Measurements from ENCODE around the gene TMEM79. TPM values are rescaled to one million over a fixed set of nuclear protein-coding genes. Genes with fewer than 3 reads are reported as not detected.

TMEM79 gene
- total and polyA plus RNA-seq, 2 of the 4 experiments (the other 2 are of a cell fraction): 0.54 to 3.3 TPM

GRCh38 chr1:156259805-156260204 is 24.3 kb upstream of the TMEM79 start:
- Histone ChIP-seq H3K4me2 (ENCODE audit: low read depth, low read length) (no peak overlapping the region), H4K20me1 (ENCODE audit: insufficient read depth, low read length) (peaks cover 24% of the 10 kb centered on the region), H3K36me3 (ENCODE audit: control insufficient read depth, insufficient read depth, low read length) (peaks cover 70% of the 10 kb centered on the region), H3K18ac (ENCODE audit: low read depth, low read length) (no peak overlapping the region), H3K23ac (ENCODE audit: low read depth, low read length) (no peak overlapping the region), H4K8ac (ENCODE audit: low read depth in 2 of 2, low read length in 2 of 2) (no peak overlapping the region), H3K9me3 (ENCODE audit: control insufficient read depth, insufficient read depth, low read length) (no peaks in the 10 kb centered on the region), H2BK120ac (ENCODE audit: low read depth, low read length) (no peak overlapping the region), H3K9me1 (ENCODE audit: insufficient read depth, low read length) (peaks cover 9% of the 10 kb centered on the region; the same call in 1 of the 2 replicates), H3K4me3 (ENCODE audit: insufficient read depth, low read depth, low read length) (no peak overlapping the region), H4K91ac (ENCODE audit: insufficient read depth, low read depth, low read length) (no peak overlapping the region), H2BK15ac (ENCODE audit: low read depth, low read length) (no peak overlapping the region), H3K27ac (ENCODE audit: insufficient read depth, low read length) (no peak overlapping the region), H2AK5ac (ENCODE audit: low read depth, low read length) (no peak overlapping the region), H2BK20ac (ENCODE audit: low read depth, low read length) (no peak overlapping the region), H3K9ac (ENCODE audit: low read depth, low read length) (no peak overlapping the region), H2BK5ac (ENCODE audit: low read depth, low read length, poor library complexity, severe bottlenecking) (no peak overlapping the region), H3K56ac (ENCODE audit: extremely low read depth, insufficient read depth, low read length) (no peak overlapping the region), H2AK9ac (replicated peaks; ENCODE audit: low read depth, low read length, poor library complexity) (no peak overlapping the region), H3K79me1 (ENCODE audit: low read depth in 1 of 2, low read length in 2 of 2) (peaks cover 14 to 31% of the 10 kb centered on the region in 2 experiments), H3K4me1 (ENCODE audit: control insufficient read depth, insufficient read depth, low read length) (peaks cover 9% of the 10 kb centered on the region), H3K27me3 (ENCODE audit: control insufficient read depth, insufficient read depth, low read length) (no peaks in the 10 kb centered on the region), H2AFZ (replicated peaks; ENCODE audit: low read length, poor library complexity) (no peak overlapping the region), H3K14ac (replicated peaks; ENCODE audit: low read depth, low read length) (no peak overlapping the region), H4K5ac (ENCODE audit: low read depth, low read length) (no peak overlapping the region), H3K4ac (ENCODE audit: low read depth, low read length) (no peak overlapping the region)
- dilution Hi-C loops (cut with HindIII; ENCODE audit: low sequenced_read_pairs, unreplicated experiment): no loop called here
- ChIA-PET POLR2A (ENCODE audit: unreplicated experiment) (interaction anchor here (0.5 kb wide), 1 partner anchor 252 kb away, joined by 6 read pairs; no protein-coding TSS in a partner anchor), CTCF (interaction anchor here (1.1 kb wide), 1 partner anchor 26 kb away, joined by 6 read pairs; no protein-coding TSS in a partner anchor)
- no TSS peak for BruUV-seq (replicated peaks)
- intact Hi-C loops (cut with micrococcal nuclease): no loop called here
- ATAC-seq (ENCODE audit: low read depth) (no peak), DNase-seq (no peak)
- in situ Hi-C loops (cut with MboI; ENCODE audit: low sequenced_read_pairs): no loop called here
- no peak for TF ChIP-seq CEBPB (IDR thresholded peaks at IDR 0.05; ENCODE audit: low read depth, low read length)
- no peak for TF ChIP-seq FOS (IDR thresholded peaks at IDR 0.05; ENCODE audit: low read depth, low read length)
- no peak for TF ChIP-seq MXI1 (IDR thresholded peaks at IDR 0.05; ENCODE audit: borderline replicate concordance, low read depth, low read length)
- no peak for TF ChIP-seq MAZ (IDR thresholded peaks at IDR 0.05; ENCODE audit: borderline replicate concordance, low read depth, low read length)
- no peak for TF ChIP-seq RCOR1 (IDR thresholded peaks at IDR 0.05; ENCODE audit: insufficient replicate concordance, low read length)
- TF ChIP-seq CTCF (conservative IDR thresholded peaks at IDR 0.05; ENCODE audit: low read depth, low read length): no peak
- no peak for TF ChIP-seq POLR2A (IDR thresholded peaks at IDR 0.05; ENCODE audit: low read depth, low read length)
- TF ChIP-seq RAD21 (IDR thresholded peaks at IDR 0.05; ENCODE audit: low read length): no peak
- no peak for TF ChIP-seq CHD1 (IDR thresholded peaks at IDR 0.05; ENCODE audit: low read depth, low read length)
- no peak for TF ChIP-seq USF2 (IDR thresholded peaks at IDR 0.05; ENCODE audit: low read depth, low read length)
- no peak for TF ChIP-seq SMC3 (IDR thresholded peaks at IDR 0.05; ENCODE audit: low read depth, low read length)
- no peak for TF ChIP-seq MAFK (IDR thresholded peaks at IDR 0.05; ENCODE audit: low read depth, low read length)
- no peak for TF ChIP-seq BHLHE40 (IDR thresholded peaks at IDR 0.05; ENCODE audit: low read depth, low read length)
- no peak for TF ChIP-seq NFE2L2 (IDR thresholded peaks at IDR 0.05; ENCODE audit: low read depth, low read length)
- no CpG with 5 or more reads among the region's 3 CpGs for WGBS, 2 experiments (ENCODE audit: extremely low coverage in 2 of 2, insufficient read length in 1 of 2)

Data from IMR-90 (cell line).